BJ (cell line): Measurements from ENCODE around the gene RPL35A. TPM values are rescaled to one million over a fixed set of nuclear protein-coding genes. Genes with fewer than 3 reads are reported as not detected.

Source experiments
- CTCF ChIA-PET: fragments of 350-600 bp; formaldehyde crosslinking; extraction: SDS; loops from one replicate; lab custom pipeline; 2021; ENCODE audit warnings: antibody characterized with exemption, inconsistent platforms; lab: Yijun Ruan, JAX
- POLR2A ChIA-PET: fragments of 300-600 bp; sonication (Branson Sonifier 250); formaldehyde crosslinking; extraction: SDS; loops from one replicate; lab custom pipeline; 2021; ENCODE audit warnings: antibody characterized with exemption; lab: Charles Lee
- DNase-seq: peaks from one replicate; pipeline ENCODE4 v3.0.0-alpha.2; 2011; ENCODE audit warnings: low read depth
- H3K27me3 ChIP-seq: 2 replicates; pipeline ENCODE4 v1.6.0; 2011; ENCODE audit warnings: low read length; ENCODE audit not compliant: control insufficient read depth, insufficient read depth
- H3K36me3 ChIP-seq: 2 replicates; pipeline ENCODE4 v1.5.1; 2011; ENCODE audit warnings: low read length; ENCODE audit not compliant: control insufficient read depth, insufficient read depth
- H3K4me3 ChIP-seq: 2 replicates; pipeline ENCODE4 v1.5.1; 2011; ENCODE audit warnings: low read depth, mild to moderate bottlenecking, control low read depth, low read length
- polyA plus RNA-seq: library from polyadenylated mRNA; depleted of rRNA; stranded (reverse); fragments of >200 nt; gene quantifications from 2 replicates; pipeline ENCODE4 v1.2.3, GENCODE V29; 2011
- TF ChIP-seq, protein P1 (sequence below): IDR thresholded peaks from 2 replicates; pipeline ENCODE4 v1.5.1; 2011; ENCODE audit warnings: low read depth, mild to moderate bottlenecking, control low read depth, inconsistent platforms, low read length, moderate library complexity; ENCODE audit not compliant: insufficient read depth

RPL35A gene
- polyA plus RNA-seq, 1 experiment: 507 TPM

DNA sequence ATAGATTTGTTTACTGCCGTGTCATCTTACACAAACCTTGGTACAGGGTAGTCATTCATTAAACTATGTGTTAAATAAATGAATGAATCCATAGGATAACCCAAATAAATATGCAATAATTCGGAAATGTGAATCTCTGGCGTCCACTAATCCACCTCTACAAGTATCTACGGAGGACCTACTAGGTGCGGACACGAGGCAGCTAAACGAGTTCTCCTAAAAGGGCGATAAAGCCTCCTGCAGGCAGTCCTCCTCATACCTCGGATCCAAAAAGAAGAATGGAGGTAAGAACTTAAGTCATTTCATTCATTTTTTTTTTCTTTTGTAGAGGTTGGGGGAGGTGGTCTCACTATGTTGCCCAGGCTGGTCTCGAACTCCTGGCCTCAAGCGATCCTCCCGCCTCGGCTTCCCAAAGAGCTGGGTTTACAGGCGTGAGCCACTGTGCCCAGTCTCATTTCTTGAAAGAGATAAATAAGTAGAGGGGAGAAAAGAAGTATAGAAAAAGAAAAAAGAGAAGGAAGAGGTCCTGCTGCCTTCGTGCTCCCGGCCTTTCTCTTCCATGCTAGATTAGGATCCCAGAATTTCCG lies 706 bp upstream of the RPL35A start:
- DNase-seq: no peak
- Histone ChIP-seq H3K36me3 (peaks cover 8% of the 10 kb centered on the region), H3K4me3 (peak overlapping the region; percentile 47), H3K27me3 (no peaks in the 10 kb centered on the region)
- TF ChIP-seq, protein P1, sequence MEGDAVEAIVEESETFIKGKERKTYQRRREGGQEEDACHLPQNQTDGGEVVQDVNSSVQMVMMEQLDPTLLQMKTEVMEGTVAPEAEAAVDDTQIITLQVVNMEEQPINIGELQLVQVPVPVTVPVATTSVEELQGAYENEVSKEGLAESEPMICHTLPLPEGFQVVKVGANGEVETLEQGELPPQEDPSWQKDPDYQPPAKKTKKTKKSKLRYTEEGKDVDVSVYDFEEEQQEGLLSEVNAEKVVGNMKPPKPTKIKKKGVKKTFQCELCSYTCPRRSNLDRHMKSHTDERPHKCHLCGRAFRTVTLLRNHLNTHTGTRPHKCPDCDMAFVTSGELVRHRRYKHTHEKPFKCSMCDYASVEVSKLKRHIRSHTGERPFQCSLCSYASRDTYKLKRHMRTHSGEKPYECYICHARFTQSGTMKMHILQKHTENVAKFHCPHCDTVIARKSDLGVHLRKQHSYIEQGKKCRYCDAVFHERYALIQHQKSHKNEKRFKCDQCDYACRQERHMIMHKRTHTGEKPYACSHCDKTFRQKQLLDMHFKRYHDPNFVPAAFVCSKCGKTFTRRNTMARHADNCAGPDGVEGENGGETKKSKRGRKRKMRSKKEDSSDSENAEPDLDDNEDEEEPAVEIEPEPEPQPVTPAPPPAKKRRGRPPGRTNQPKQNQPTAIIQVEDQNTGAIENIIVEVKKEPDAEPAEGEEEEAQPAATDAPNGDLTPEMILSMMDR: no peak
- ChIA-PET POLR2A (no interaction called here), CTCF (interaction anchor here (0.7 kb wide), 1 partner anchor 20 kb away, joined by 5 read pairs; no protein-coding TSS in a partner anchor)

DNA sequence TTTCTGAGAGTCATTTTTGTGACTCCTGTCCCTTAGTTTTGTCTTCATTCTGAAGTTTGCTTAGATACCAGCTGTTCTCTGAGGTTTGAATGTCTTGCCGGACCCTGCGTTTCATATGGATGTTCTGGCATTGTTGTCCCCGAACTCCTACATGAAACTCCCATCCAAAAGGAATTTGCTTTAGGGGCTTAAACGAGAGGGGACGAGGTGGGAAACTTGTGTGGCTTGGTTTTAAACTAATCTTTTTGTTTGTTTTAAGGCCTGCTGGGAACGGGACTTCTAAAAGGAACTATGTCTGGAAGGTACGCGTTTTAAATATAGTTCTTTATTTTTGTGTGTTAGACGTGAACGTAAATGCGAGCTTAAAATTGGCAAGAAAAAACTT lies 679 bp downstream of the RPL35A start:
- ChIA-PET POLR2A (no interaction called here), CTCF (no interaction called here)
- Histone ChIP-seq H3K36me3 (peaks cover 12% of the 10 kb centered on the region), H3K27me3 (no peaks in the 10 kb centered on the region), H3K4me3 (peak overlapping the region; percentile 73)
- no peak for DNase-seq
- TF ChIP-seq, protein P1: no peak

DNA sequence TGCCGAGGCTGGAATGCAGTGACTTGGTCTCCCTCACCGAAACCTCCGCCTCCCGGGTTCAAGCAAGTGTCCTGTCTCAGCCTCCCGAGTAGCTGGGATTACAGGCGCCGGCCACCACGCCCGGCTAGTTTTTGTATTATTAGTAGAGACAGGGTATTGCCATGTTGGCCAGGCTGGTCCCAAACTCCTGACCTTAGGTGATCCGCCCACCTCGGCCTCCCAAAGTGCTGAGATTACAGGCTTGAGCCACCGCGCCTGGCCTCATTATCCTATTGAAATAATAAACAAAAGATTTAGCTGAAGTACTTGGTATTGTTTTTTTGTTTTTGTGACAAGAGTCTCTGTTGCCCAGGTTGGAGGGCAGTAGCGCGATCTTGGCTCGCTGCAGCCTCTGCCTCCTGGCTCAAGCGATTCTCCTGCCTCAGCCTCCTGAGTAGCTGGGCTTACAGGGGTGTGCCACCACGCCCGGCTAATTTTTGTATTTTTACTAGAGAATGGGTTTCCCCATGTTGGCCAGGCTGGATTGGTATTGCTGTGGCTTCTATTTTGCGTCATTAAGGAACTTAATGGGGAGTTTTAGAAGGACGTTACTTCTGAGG lies 1.5 kb downstream of the RPL35A start:
- no peak for DNase-seq
- Histone ChIP-seq H3K36me3 (peaks cover 17% of the 10 kb centered on the region), H3K4me3 (peak overlapping the region; percentile 73), H3K27me3 (no peaks in the 10 kb centered on the region)
- TF ChIP-seq, protein P1: no peak
- ChIA-PET POLR2A (no interaction called here), CTCF (no interaction called here)

DNA sequence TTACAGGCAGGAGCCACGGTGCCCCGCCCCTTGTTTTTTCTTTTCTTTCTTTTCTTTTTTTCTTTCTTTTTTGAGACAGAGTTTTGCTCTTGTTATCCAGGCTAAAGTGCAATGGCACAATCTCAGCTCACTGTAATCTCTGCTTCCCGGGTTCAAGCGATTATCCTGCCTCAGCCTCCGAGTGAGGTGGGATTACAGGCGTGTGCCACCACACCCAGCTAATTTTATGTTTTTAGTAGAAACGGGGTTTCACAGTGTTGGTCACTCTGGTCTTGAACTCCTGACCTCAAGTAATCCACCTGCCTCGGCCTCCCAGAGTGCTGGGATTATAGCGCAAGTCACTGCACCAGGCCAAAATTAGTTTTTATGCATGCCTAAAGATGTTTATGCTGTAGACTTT lies 2.5 kb downstream of the RPL35A start:
- ChIA-PET POLR2A (no interaction called here), CTCF (interaction anchor here (0.7 kb wide), 1 partner anchor 9 kb away, joined by 3 read pairs; no protein-coding TSS in a partner anchor)
- TF ChIP-seq, protein P1: no peak
- H3K36me3 ChIP-seq: peaks cover 17% of the 10 kb centered on the region
- no peaks in the 10 kb centered on the region for H3K27me3 ChIP-seq
- H3K4me3 ChIP-seq: no peak overlapping the region
- no peak for DNase-seq

DNA sequence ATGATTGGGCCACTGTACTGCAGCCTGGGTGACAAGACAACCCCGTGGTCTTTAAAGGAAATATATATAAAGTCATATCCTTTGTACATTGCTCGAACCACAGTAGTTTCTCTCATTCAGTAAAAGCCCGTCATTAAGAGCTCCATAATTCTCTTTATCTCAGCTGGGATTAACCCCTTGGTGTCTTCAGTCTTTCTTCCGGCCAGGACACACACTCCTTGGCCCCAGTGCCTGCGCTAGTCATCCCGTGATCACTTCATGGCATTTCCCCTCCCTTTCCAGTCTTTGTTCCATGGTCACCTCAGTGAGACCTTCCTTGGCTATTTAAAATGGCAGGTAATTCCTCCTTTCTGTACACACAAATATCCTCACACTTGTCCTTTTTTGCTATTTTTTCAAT lies 3.3 kb downstream of the RPL35A start:
- H3K4me3 ChIP-seq: no peak overlapping the region
- peaks cover 17% of the 10 kb centered on the region for H3K36me3 ChIP-seq
- DNase-seq: no peak
- no peaks in the 10 kb centered on the region for H3K27me3 ChIP-seq
- ChIA-PET CTCF (interaction anchor here (0.6 kb wide), 2 partner anchors 11 to 16 kb away, joined by 3 read pairs; no protein-coding TSS in a partner anchor), POLR2A (no interaction called here)
- TF ChIP-seq, protein P1: no peak
